ENCODE data around the gene FXYD3. TPM values are rescaled to one million over a fixed set of nuclear protein-coding genes. Genes with fewer than 3 reads are reported as not detected.

The FXYD3 gene
- total RNA-seq, 1 experiment from 2014 or later = not detected

GRCh38 chr19:35106291-35106583 is 9.4 kb upstream of the FXYD3 start:
- DNase-seq (ENCODE audit: low read depth) = no peak

- DNase-seq (ENCODE audit: low read depth) = no peak
Measured at GRCh38 chr19:35106898-35107541, 8.6 kb upstream of the FXYD3 start.

- DNase-seq (ENCODE audit: low read depth) = no peak
Measured at GRCh38 chr19:35107545-35107944, 8.1 kb upstream of the FXYD3 start.

- DNase-seq (ENCODE audit: low read depth) = no peak
Measured at GRCh38 chr19:35108730-35109129, 6.9 kb upstream of the FXYD3 start.

- no peak for DNase-seq (ENCODE audit: low read depth)
Measured at GRCh38 chr19:35109395-35110112, 6.1 kb upstream of the FXYD3 start.

- no peak for DNase-seq (ENCODE audit: low read depth)
Measured at GRCh38 chr19:35110974-35111373, 4.6 kb upstream of the FXYD3 start.

- no peak for DNase-seq (ENCODE audit: low read depth)
Measured at GRCh38 chr19:35112995-35113688, 2.5 kb upstream of the FXYD3 start.

GRCh38 chr19:35114353-35115176 is 1.1 kb upstream of the FXYD3 start:
- DNase-seq (ENCODE audit: low read depth) = peak; percentile 30

GRCh38 chr19:35116072-35116801 is 614 bp downstream of the FXYD3 start:
- DNase-seq (ENCODE audit: low read depth) = no peak

- no peak for DNase-seq (ENCODE audit: low read depth)
Measured at GRCh38 chr19:35117116-35117515, 1.5 kb downstream of the FXYD3 start.

GRCh38 chr19:35117799-35118198 is 2.2 kb downstream of the FXYD3 start:
- no peak for DNase-seq (ENCODE audit: low read depth)

- DNase-seq (ENCODE audit: low read depth) = no peak
Measured at GRCh38 chr19:35118268-35119020, 2.8 kb downstream of the FXYD3 start.

GRCh38 chr19:35119091-35119490 is 3.5 kb downstream of the FXYD3 start:
- no peak for DNase-seq (ENCODE audit: low read depth)

- DNase-seq (ENCODE audit: low read depth) = no peak
Measured at GRCh38 chr19:35119578-35120155, 4.0 kb downstream of the FXYD3 start.

GRCh38 chr19:35120492-35120891 is 4.9 kb downstream of the FXYD3 start:
- DNase-seq (ENCODE audit: low read depth) = peak; percentile 91

- peak; percentile 34 for DNase-seq (ENCODE audit: low read depth)
Measured at GRCh38 chr19:35120898-35121297, 5.3 kb downstream of the FXYD3 start.

- no peak for DNase-seq (ENCODE audit: low read depth)
Measured at GRCh38 chr19:35122687-35123551, 7.3 kb downstream of the FXYD3 start.

- peak; percentile 62 for DNase-seq (ENCODE audit: low read depth)
Measured at GRCh38 chr19:35123573-35123972, 8.0 kb downstream of the FXYD3 start.
